GM23338 (cell line): ENCODE measurements around the gene XPC. TPM values are rescaled to one million over a fixed set of nuclear protein-coding genes. Genes with fewer than 3 reads are reported as not detected.

Source experiments
- ATAC-seq: fragments of 200-7000 bp; cut with Tn5 transposase; 3 replicates; pipeline ENCODE4 v1.9.1; 2020
- DNase-seq: peaks from one replicate; pipeline ENCODE4 v3.0.0-alpha.2; 2015; ENCODE audit warnings: low spot score
- H2AFZ ChIP-seq: fragments of 200-600 bp; sonication (generic); 2 replicates; pipeline ENCODE4 v1.8.0; 2016; ENCODE audit warnings: antibody characterized with exemption, mild to moderate bottlenecking, moderate library complexity
- H3F3A ChIP-seq: fragments of 200-600 bp; sonication (generic); replicated peaks from 2 replicates; pipeline ENCODE4 v1.8.0; 2017; ENCODE audit warnings: antibody characterized with exemption, mixed run types, low read depth
- H3K27ac ChIP-seq: fragments of 200-600 bp; sonication (generic); 2 replicates; pipeline ENCODE4 v1.6.1; 2016; ENCODE audit warnings: low read depth
- H3K27me3 ChIP-seq: fragments of 200-600 bp; sonication (generic); 2 replicates; pipeline ENCODE4 v1.8.0; 2016; ENCODE audit warnings: mild to moderate bottlenecking, mixed run types, moderate library complexity; ENCODE audit not compliant: insufficient read depth
- H3K36me3 ChIP-seq: fragments of 200-600 bp; sonication (generic); 2 replicates; pipeline ENCODE4 v1.8.0; 2016; ENCODE audit warnings: mild to moderate bottlenecking; ENCODE audit not compliant: insufficient read depth
- H3K4me1 ChIP-seq: fragments of 200-600 bp; sonication (generic); 2 replicates; pipeline ENCODE4 v1.8.0; 2016; ENCODE audit warnings: mild to moderate bottlenecking, moderate library complexity; ENCODE audit not compliant: insufficient read depth
- H3K4me2 ChIP-seq: fragments of 200-600 bp; sonication (generic); 2 replicates; pipeline ENCODE4 v1.7.1; 2017; ENCODE audit warnings: mixed run types
- H3K4me3 ChIP-seq: fragments of 200-600 bp; sonication (generic); 2 replicates; pipeline ENCODE4 v1.6.1; 2016; ENCODE audit warnings: mixed run types
- H3K79me2 ChIP-seq: fragments of 200-600 bp; sonication (generic); replicated peaks from 2 replicates; pipeline ENCODE4 v1.8.0; 2017; ENCODE audit warnings: mild to moderate bottlenecking; ENCODE audit not compliant: insufficient read depth
- H3K9me2 ChIP-seq: fragments of 200-600 bp; sonication (generic); 2 replicates; pipeline ENCODE4 v1.8.0; 2017; ENCODE audit not compliant: insufficient read depth
- H4K20me1 ChIP-seq: fragments of 200-600 bp; sonication (generic); replicated peaks from 2 replicates; pipeline ENCODE4 v1.8.0; 2017; ENCODE audit warnings: mild to moderate bottlenecking; ENCODE audit not compliant: insufficient read depth
- H3K27ac Mint-ChIP-seq: 2 replicates; pipeline ENCODE4 v1.8.0; 2020; ENCODE audit warnings: inconsistent platforms, mild to moderate bottlenecking, moderate library complexity, mixed read lengths
- H3K27me3 Mint-ChIP-seq: 3 replicates; pipeline ENCODE4 v1.8.0; 2022; ENCODE audit warnings: low read depth, mild to moderate bottlenecking, moderate library complexity, mixed read lengths, inconsistent platforms; ENCODE audit not compliant: insufficient read depth, poor library complexity
- H3K36me3 Mint-ChIP-seq: 3 replicates; pipeline ENCODE4 v1.8.0; 2021; ENCODE audit warnings: low read depth, mild to moderate bottlenecking, inconsistent platforms, moderate library complexity, mixed read lengths
- H3K4me1 Mint-ChIP-seq: 3 replicates; pipeline ENCODE4 v1.8.0; 2020; ENCODE audit warnings: mild to moderate bottlenecking, inconsistent platforms, mixed read lengths
- H3K4me3 Mint-ChIP-seq: 3 replicates; pipeline ENCODE4 v1.8.0; 2021; ENCODE audit warnings: moderate library complexity, mild to moderate bottlenecking, inconsistent platforms, mixed read lengths
- H3K9me3 Mint-ChIP-seq: 3 replicates; pipeline ENCODE4 v1.8.0; 2020; ENCODE audit warnings: moderate library complexity, mild to moderate bottlenecking, inconsistent platforms, mixed read lengths
- CREB1 ChIP-seq: fragments of 250-450 bp; sonication (Bioruptor Pico); IDR thresholded peaks from 2 replicates; pipeline ENCODE4 v1.5.0; 2020; ENCODE audit warnings: low read depth, mild to moderate bottlenecking, moderate library complexity
- ETS1 ChIP-seq: IDR thresholded peaks from 2 replicates; pipeline ENCODE4 v1.6.1; 2016; ENCODE audit warnings: antibody characterized with exemption
- EZH2 ChIP-seq: fragments of 200-600 bp; sonication (generic); IDR thresholded peaks from one replicate; pipeline ENCODE4 v1.8.0; 2017; ENCODE audit warnings: antibody characterized with exemption, mild to moderate bottlenecking, low read depth; ENCODE audit not compliant: unreplicated experiment
- EZH2phosphoT487 ChIP-seq: fragments of 200-600 bp; sonication (generic); IDR thresholded peaks from one replicate; pipeline ENCODE4 v1.8.1; 2018; ENCODE audit warnings: antibody characterized with exemption; ENCODE audit not compliant: unreplicated experiment
- JUNB ChIP-seq: IDR thresholded peaks from one replicate; pipeline ENCODE4 v1.6.1; 2016; ENCODE audit warnings: antibody characterized with exemption; ENCODE audit not compliant: unreplicated experiment
- NANOG ChIP-seq: IDR thresholded peaks from 2 replicates; pipeline ENCODE4 v1.6.1; 2016; ENCODE audit warnings: antibody characterized with exemption, borderline replicate concordance
- POLR2AphosphoS5 ChIP-seq: IDR thresholded peaks from 2 replicates; pipeline ENCODE4 v1.6.1; 2016; ENCODE audit warnings: antibody characterized with exemption, low read depth
- REST ChIP-seq: IDR thresholded peaks from one replicate; pipeline ENCODE4 v1.6.1; 2018; ENCODE audit warnings: antibody characterized with exemption; ENCODE audit not compliant: unreplicated experiment
- STAT1 ChIP-seq: IDR thresholded peaks from one replicate; pipeline ENCODE4 v1.6.1; 2016; ENCODE audit warnings: antibody characterized with exemption; ENCODE audit not compliant: unreplicated experiment
- ZNF331 ChIP-seq: fragments of 250-450 bp; sonication (Bioruptor Pico); IDR thresholded peaks from 2 replicates; pipeline ENCODE4 v1.5.0; 2020; ENCODE audit warnings: low read depth, mild to moderate bottlenecking, moderate library complexity
- polyA plus RNA-seq: library from polyadenylated mRNA; unstranded; fragments of >200 nt; fragmentation: Nextera tagmentation; extraction: Ambion mirVana; gene quantifications from 2 replicates; pipeline ENCODE4 v1.2.1, GENCODE V29; 2016
- total RNA-seq: library from RNA; depleted of rRNA; stranded (reverse); fragments of >200 nt; shearing (Covaris generic); gene quantifications from 2 replicates; pipeline ENCODE4 v1.2.3, GENCODE V29; 2014
- TF ChIP-seq, protein P1 (sequence below): fragments of 250-450 bp; sonication (Bioruptor Pico); IDR thresholded peaks from 2 replicates; pipeline ENCODE4 v1.5.0; 2020; ENCODE audit warnings: mild to moderate bottlenecking, moderate library complexity

XPC gene
- total and polyA plus RNA-seq, 2 experiments from 2014 or later = 34.9 to 41.5 TPM

DNA sequence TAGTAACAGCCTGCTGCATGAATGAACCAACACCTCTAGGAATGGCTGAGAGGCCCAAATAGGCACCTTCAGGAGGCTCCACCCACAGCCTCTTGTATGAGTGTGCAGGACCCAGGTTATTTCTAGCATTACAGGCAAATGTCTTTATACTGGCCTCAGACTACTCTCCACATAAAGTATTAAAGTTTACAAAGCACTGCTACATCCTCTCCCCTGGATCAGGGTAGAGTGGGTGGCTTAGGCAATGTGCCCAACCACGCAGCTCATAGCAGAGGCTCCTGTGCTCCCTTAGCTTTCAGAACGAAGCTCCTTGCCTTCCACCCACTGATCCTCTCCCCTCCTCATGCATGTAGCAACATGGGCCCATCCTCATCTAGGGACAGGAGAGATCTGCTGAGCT lies 37.3 kb downstream of the XPC start (continued):
- TF ChIP-seq, protein P1, sequence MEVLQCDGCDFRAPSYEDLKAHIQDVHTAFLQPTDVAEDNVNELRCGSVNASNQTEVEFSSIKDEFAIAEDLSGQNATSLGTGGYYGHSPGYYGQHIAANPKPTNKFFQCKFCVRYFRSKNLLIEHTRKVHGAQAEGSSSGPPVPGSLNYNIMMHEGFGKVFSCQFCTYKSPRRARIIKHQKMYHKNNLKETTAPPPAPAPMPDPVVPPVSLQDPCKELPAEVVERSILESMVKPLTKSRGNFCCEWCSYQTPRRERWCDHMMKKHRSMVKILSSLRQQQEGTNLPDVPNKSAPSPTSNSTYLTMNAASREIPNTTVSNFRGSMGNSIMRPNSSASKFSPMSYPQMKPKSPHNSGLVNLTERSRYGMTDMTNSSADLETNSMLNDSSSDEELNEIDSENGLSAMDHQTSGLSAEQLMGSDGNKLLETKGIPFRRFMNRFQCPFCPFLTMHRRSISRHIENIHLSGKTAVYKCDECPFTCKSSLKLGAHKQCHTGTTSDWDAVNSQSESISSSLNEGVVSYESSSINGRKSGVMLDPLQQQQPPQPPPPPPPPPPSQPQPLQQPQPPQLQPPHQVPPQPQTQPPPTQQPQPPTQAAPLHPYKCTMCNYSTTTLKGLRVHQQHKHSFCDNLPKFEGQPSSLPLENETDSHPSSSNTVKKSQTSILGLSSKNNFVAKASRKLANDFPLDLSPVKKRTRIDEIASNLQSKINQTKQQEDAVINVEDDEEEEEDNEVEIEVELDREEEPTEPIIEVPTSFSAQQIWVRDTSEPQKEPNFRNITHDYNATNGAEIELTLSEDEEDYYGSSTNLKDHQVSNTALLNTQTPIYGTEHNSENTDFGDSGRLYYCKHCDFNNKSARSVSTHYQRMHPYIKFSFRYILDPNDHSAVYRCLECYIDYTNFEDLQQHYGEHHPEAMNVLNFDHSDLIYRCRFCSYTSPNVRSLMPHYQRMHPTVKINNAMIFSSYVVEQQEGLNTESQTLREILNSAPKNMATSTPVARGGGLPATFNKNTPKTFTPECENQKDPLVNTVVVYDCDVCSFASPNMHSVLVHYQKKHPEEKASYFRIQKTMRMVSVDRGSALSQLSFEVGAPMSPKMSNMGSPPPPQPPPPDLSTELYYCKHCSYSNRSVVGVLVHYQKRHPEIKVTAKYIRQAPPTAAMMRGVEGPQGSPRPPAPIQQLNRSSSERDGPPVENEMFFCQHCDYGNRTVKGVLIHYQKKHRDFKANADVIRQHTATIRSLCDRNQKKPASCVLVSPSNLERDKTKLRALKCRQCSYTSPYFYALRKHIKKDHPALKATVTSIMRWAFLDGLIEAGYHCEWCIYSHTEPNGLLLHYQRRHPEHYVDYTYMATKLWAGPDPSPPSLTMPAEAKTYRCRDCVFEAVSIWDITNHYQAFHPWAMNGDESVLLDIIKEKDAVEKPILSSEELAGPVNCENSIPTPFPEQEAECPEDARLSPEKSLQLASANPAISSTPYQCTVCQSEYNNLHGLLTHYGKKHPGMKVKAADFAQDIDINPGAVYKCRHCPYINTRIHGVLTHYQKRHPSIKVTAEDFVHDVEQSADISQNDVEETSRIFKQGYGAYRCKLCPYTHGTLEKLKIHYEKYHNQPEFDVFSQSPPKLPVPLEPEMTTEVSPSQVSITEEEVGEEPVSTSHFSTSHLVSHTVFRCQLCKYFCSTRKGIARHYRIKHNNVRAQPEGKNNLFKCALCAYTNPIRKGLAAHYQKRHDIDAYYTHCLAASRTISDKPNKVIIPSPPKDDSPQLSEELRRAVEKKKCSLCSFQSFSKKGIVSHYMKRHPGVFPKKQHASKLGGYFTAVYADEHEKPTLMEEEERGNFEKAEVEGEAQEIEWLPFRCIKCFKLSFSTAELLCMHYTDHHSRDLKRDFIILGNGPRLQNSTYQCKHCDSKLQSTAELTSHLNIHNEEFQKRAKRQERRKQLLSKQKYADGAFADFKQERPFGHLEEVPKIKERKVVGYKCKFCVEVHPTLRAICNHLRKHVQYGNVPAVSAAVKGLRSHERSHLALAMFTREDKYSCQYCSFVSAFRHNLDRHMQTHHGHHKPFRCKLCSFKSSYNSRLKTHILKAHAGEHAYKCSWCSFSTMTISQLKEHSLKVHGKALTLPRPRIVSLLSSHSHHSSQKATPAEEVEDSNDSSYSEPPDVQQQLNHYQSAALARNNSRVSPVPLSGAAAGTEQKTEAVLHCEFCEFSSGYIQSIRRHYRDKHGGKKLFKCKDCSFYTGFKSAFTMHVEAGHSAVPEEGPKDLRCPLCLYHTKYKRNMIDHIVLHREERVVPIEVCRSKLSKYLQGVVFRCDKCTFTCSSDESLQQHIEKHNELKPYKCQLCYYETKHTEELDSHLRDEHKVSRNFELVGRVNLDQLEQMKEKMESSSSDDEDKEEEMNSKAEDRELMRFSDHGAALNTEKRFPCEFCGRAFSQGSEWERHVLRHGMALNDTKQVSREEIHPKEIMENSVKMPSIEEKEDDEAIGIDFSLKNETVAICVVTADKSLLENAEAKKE (CRISPR knock-in tag) = no peak
- TF ChIP-seq NANOG = no peak
- no peak for TF ChIP-seq ZNF331 (CRISPR knock-in tag)

DNA sequence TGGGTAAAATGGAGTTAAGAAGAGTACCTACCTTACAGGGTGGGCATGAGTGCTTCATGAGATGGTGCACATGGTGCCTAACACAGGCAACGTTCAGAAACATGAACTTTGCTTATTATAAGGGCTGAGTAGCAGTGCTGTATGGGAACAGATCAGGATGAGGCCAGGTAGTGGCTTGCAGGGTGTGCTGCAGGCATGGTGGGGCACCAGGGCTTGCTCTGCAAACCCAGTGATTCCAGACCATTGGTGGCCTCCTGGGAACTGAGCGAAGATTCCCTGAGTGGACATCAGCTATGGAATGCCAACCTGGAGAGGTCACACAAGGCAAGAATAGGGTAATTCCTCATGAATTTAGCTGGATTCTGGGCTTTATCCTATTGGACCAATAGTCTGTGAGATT lies 37.7 kb downstream of the XPC start:
- ATAC-seq = no peak
- no peak overlapping the region for H3K4me3 ChIP-seq
- Mint-ChIP-seq H3K36me3 (peaks cover 37% of the 10 kb centered on the region), H3K27me3 (peaks cover 2% of the 10 kb centered on the region), H3K4me3 (no peak overlapping the region), H3K27ac (no peak overlapping the region), H3K9me3 (no peaks in the 10 kb centered on the region), H3K4me1 (peaks cover 9% of the 10 kb centered on the region)
- no peak overlapping the region for H2AFZ ChIP-seq
- H4K20me1 ChIP-seq = no peaks in the 10 kb centered on the region
- no peak overlapping the region for H3K27ac ChIP-seq
- H3K79me2 ChIP-seq = no peaks in the 10 kb centered on the region
- H3K4me1 ChIP-seq = 0 out of 2 replicates have a peak, but pooled peaks cover 4% of the 10 kb centered on the region
- no peaks in the 10 kb centered on the region for H3K27me3 ChIP-seq
- no peak for DNase-seq
- no peaks in the 10 kb centered on the region for H3F3A ChIP-seq
- peaks cover 4% of the 10 kb centered on the region for H3K36me3 ChIP-seq
- H3K9me2 ChIP-seq = no peaks in the 10 kb centered on the region
- no peak overlapping the region for H3K4me2 ChIP-seq
- TF ChIP-seq JUNB = no peak
- no peak for TF ChIP-seq STAT1
- TF ChIP-seq REST = no peak
- TF ChIP-seq EZH2 = no peak
- TF ChIP-seq POLR2AphosphoS5 = no peak
- TF ChIP-seq ETS1 = no peak
- TF ChIP-seq NANOG = no peak
- no peak for TF ChIP-seq CREB1 (CRISPR knock-in tag)
- TF ChIP-seq EZH2phosphoT487 = no peak
- no peak for TF ChIP-seq ZNF331 (CRISPR knock-in tag)
